NCI-H146 treated with DMSO at 0.1 percent for 48 hours (cell line): ENCODE results near the gene SLC37A1.
"Not testable (repeated sequence)": the region's sequence is repeated elsewhere in the genome, so short reads cannot be mapped to it uniquely, and the experiment has no call there.

Experiments
- DNase-seq: peaks from one replicate; lab custom pipeline; 2025; ENCODE audit not compliant: unreplicated experiment; lab: John Stamatoyannopoulos, UW

The SLC37A1 gene

GRCh38 chr21:42513151-42513984 lies at the start of gene SLC37A1:
Gene SLC37A1, plus strand, starts transcription at chr21:42513852. Its CDS starts 4,603 bp downstream, at chr21:42518455.
- no peak for DNase-seq

DNA sequence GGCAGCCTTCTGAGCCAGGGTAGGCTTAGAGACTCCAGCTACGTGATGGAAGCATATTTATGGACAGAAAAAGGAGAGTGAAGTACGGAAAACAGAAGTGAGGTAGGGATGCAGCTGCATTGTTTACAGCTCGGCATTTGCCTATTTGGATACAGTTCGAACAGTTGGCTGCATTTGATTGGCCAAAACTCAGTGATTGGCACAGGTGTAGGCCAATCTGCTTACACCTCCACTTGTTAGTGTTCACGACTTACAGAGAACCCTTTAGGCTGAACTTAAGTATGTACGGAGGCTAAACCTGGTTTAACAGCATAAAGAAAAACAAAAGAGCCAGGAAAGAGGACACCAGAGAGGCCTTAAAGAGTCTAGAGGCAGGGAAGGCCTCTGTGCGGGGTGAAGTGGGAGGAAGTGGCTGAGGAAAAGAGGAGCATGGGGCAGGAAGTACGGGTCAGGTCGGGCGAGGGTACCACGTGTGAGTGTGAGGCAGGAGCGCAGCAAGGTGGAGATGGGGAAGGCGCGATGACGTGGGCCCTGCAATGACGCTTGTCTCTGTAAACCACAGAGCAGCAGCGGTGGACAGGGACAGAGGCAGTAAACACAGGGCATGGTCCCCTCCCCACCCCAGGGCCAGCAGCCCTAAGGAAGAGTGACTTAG lies 49.7 kb upstream of the SLC37A1 start:
- no peak for DNase-seq

DNA sequence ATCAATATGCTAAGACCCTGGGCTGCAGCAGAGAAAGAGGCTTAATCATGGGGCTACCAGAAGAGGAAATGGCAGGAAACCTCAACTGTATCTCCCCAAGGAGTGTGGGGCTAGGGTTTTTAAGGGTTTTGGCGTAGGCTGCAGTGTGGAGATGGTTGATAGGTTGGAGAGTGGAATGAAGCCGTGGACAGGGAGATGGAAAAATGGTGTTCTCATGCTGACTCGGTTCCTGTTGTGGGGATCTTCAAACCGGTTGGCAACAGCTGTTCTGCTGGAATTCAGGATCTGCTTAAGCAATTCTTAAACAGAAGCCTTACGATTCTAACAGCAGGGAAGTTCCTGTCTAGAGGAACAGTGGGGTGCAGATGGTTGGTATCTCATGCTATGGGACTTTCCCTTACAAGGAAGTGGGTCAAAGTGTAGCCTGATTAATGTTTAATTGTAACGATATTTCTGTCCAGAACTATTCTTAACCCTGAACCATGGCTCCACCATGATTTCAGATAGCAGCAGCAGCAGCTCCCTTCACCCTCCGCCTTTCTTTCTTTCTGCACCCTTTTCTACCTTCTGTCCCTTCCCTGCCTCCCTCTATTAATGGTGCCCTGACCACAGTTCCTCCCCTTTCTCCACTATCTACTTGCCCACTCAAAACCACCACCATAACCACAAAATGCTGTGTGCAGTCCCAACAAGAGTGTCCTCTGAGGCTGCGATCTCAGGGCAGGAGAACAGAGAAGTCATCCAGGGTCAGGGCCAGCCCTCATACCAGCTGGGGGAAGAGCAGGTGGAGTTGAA lies 48.4 kb upstream of the SLC37A1 start:
- DNase-seq, result no peak

- DNase-seq, result no peak
Measured at GRCh38 chr21:42465803-42466127, 47.9 kb upstream of the SLC37A1 start.

GRCh38 chr21:42466700-42467099 lies 47.0 kb upstream of the SLC37A1 start:
- DNase-seq, result no peak

DNA sequence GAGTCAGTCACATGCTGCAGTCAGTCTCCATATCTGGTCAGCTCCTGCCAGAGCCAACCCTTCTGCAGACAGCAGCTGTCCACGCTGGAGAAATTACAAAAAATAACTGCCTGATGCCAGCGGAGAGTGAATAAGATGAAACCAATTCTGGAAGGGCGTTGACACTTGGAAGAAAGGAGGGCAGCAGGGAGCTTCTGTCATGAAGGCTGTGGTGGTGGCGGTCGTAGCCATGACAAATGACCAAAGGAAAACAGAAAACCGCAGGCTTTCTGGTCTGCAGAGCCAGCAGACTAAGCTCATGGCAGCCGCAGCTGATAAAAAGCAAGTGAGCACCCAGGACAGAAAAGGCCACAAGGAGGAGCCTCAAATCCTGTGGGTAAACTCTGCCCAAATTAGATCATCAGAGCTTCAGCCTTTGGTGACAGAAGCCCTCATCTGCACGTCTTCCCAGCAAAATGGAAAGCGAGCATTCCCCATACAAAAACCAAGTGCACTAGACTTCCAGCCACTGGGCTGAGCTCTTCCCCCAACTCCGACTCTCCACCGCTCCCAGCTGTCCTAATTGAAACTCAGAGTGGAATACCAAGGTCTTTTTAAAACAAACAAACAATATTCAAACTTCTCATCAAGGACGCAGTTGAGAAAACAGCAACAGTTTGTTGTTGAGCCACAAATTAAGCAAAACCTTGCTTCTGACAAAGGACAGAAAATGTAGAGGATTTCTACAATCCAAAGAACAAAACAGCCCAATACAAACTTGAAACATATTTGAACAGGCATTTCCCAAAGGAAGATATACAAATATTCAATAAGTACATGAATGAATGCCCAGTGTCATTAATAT lies 46.3 kb upstream of the SLC37A1 start:
- DNase-seq, result no peak

- DNase-seq, result no peak
Measured at GRCh38 chr21:42468491-42469131, 45.0 kb upstream of the SLC37A1 start.

- no peak for DNase-seq
Measured at GRCh38 chr21:42469272-42469671, 44.4 kb upstream of the SLC37A1 start.

DNA sequence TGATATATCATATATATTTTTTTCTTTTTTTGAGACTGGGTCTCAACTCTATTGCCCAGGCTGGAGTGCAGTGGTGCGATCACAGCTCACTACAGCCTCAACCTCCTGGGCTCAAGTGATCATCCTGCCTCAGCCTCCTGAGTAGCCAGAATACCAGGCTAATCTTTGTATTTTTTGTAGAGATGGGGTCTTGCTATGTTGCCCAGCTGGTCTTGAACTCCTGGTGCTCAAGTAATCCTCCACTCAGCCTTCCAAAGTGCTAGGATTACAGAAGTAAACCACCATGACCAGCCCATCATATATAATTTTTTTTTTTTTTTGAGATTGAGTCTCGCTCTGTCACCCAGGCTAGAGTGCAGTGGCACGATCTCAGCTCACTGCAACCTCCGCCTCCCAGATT lies 43.9 kb upstream of the SLC37A1 start:
- DNase-seq, result not testable (repeated sequence)

- DNase-seq, result no peak
Measured at GRCh38 chr21:42471206-42471605, 42.4 kb upstream of the SLC37A1 start.

DNA sequence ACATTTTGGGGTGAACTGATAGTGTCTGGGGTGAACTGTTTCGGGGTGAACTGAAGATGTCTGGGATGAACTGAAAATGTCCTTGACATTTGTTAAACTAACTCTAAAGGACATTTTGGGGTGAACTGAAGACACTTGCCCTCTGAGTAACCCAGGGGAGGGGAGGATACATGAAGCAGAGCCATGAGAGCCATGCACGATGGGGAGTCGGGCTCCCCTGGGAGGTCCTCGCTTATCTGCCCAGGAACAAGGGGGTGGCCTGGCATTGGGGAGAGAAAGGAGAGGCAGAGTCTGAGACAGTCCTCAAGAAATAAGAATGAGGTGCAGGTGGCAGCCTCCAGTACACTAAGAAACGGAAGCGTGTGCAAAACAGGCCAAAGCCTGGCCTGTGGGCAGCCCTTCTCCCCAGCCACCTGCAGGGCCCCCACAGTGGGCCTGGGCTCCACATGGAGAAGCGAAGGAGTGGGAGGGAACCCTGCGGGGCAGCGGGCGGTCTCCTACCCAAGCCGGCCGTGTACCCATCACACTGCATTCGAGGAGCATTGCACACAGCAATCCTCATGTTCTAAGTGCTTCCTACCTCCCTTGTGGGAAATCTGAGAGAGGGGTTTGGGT lies 41.8 kb upstream of the SLC37A1 start:
- DNase-seq, result no peak

GRCh38 chr21:42472521-42472920 lies 41.1 kb upstream of the SLC37A1 start:
- DNase-seq, result no peak

GRCh38 chr21:42473498-42474042 lies 40.1 kb upstream of the SLC37A1 start:
- no peak for DNase-seq

DNA sequence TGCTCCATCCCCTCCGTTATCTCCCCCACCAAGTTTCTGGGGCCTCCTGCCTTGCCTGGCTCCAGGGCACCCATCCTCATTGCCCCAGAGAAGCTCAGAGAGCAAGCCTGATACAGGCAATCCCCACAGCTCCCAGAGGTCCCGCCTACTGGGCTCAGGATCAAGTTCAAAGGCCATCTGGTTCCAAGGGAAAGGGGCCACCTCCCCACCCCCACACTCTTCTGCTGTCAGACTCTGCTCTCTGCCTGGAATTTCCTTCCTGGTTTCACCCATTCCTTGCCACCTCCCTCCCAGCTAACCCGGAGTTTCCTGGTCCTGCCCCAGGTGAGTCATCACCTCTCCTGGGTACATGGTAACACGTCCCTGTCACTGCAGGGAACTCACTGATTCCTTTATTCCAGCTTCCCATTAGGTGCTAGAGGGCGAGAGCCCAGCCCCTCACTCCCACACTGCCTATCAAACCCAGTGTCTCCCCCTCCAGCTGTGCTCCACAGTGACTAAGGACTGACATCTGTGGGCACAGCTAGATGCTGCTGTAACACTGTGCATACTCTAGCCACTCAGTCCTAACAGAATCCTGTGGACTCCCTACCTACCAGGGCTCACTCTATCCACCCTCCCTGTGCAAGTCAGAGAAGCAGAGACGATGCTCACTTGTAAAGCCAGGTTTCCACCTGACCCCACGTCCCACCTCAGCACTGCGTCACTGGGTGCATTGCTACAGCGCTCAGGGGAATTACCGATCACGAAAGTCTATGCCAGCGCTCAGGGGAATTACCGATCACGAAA lies 39.4 kb upstream of the SLC37A1 start:
- no peak for DNase-seq

DNA sequence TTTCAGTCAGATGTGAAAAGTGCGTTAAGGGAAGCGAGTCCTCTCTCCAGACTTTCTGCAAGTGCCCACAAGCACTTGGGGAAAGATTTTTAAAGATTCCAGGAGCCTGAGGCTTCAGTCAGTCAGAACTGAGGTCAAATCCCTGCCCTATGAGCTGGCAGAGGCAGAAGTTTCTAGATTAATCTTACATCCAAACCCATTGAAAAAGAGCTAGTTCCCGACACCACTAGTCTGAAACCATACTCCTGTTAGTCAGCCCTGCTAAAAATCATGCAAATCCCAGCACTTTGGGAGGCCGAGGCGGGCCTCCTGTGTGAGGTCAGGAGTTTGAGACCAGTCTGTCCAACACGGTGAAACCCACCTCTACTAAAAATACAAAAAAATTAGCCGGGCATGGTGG lies 38.6 kb upstream of the SLC37A1 start:
- no peak for DNase-seq

DNA sequence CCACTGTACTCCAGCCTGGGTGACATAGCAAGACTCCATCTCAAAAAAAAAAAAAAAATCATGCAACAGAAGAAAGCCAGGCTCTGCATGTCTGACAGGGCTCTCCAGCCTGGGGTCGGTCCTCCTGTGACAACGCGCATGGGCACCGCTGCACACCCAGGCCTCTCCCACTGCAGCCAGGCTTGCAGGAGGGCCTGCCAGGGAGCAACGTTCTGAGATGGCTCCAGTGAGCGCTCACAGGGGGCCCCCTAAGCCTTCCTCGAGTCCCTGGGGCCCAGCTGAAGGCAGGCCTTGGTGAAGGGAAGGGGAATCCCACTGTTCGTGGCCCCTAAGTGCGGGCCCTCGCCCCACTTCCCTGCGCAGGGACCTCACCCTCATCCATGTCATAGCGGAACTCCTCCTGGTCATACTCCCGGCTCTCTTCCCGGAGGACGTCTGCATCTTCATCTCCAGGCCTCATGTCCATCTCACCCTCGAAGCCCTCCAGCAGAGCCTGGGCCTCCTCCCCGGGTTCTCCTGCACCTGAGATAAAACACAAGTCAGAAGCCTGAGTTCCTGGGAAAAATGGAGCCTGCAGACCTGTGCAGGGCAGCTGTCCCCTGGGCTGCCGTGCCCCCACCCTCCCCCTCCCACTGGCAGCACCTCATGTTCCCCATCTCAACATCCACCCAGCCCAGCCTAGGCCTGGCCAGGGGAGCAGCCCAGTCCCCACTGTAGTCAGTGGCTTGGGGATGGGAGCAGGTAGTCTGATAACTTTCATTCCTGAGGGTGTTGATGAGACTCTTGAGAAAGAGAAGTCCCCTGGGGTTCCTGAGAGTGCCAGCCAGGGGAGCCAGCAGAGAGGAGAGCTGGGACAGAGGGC lies 37.9 kb upstream of the SLC37A1 start:
- DNase-seq, result no peak

DNA sequence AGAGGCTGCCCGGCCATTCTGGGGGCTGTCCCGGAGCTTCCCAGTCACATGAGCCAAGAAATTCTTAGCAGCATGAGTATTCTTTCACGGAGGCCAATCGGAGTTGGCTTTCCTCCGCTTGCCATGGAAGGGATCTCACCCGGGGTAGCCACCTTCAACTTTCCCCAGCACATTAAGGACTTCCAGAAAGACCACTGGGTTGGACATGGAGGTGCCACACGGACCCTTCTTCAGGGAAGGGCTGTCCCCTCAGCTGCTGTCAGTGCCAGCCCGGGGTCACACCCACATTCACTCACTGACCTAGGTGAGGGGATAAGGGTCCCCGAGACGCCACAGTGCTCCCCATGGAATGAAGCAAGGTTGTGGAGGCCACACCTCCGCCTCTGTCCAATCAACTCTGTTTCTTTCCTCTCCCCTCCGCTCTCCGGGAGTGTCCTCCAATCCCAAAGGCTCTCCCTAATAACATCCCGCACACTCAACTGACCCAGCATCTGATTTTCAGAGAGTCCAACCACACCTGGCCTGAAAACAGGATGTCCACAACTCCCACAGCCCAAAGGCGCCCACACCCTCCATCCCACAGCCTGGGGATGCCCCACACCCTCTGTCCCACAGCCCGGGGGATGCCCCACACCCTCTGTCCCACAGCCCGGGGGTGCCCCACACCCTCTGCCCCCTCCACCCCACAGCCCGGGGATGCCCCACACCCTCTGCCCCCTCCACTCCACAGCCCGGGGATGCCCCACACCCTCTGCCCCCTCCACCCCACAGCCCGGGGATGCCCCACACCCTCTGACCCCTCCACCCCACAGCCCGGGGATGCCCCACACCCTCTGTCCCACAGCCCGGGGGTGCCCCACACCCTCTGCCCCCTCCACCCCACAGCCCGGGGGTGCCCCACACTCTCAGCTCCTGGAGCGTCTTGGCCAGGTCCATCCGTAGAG lies 37.0 kb upstream of the SLC37A1 start:
- DNase-seq, result no peak
